Neuronal stem cell (in vitro differentiated cells): Measurements from ENCODE around the gene EAF1.

Source experiments
- DNase-seq: peaks from one replicate; pipeline ENCODE4 v3.0.0-alpha.2; 2013; ENCODE audit warnings: low spot score
- H2AFZ ChIP-seq: one replicate; pipeline ENCODE4 v1.6.1; 2013; ENCODE audit warnings: mild to moderate bottlenecking, low read length, inconsistent platforms
- H2AK5ac ChIP-seq: 2 replicates; pipeline ENCODE4 v1.6.1; 2013; ENCODE audit warnings: low read depth, mild to moderate bottlenecking, inconsistent platforms, low read length, moderate library complexity, mixed read lengths
- H2BK120ac ChIP-seq: 2 replicates; pipeline ENCODE4 v1.6.1; 2013; ENCODE audit warnings: low read depth, mild to moderate bottlenecking, inconsistent platforms, low read length, moderate library complexity, mixed read lengths
- H2BK12ac ChIP-seq: one replicate; pipeline ENCODE4 v1.6.1; 2013; ENCODE audit warnings: low read length, inconsistent platforms
- H2BK15ac ChIP-seq: 2 replicates; pipeline ENCODE4 v1.6.1; 2013; ENCODE audit warnings: mild to moderate bottlenecking, low read length, inconsistent platforms, mixed read lengths
- H2BK5ac ChIP-seq: one replicate; pipeline ENCODE4 v1.6.1; 2013; ENCODE audit warnings: inconsistent platforms, mild to moderate bottlenecking, low read length, moderate library complexity
- H3K14ac ChIP-seq: one replicate; pipeline ENCODE4 v1.6.1; 2013; ENCODE audit warnings: low read length, inconsistent platforms
- H3K18ac ChIP-seq: 2 replicates; pipeline ENCODE4 v1.6.1; 2013; ENCODE audit warnings: low read length, inconsistent platforms
- H3K23ac ChIP-seq: 2 replicates; pipeline ENCODE4 v1.6.1; 2013; ENCODE audit warnings: low read depth, mild to moderate bottlenecking, mixed read lengths, low read length, inconsistent platforms; ENCODE audit not compliant: poor library complexity
- H3K27ac ChIP-seq: replicated peaks from 3 replicates; pipeline ENCODE4 v1.5.1; 2013; ENCODE audit warnings: low read length, inconsistent platforms
- H3K27me3 ChIP-seq, 3 experiments: 2 replicates each; pipeline ENCODE4 v1.6.1; 2013; ENCODE audit warnings: low read length in 3 of 3, mild to moderate bottlenecking in 2 of 3, inconsistent platforms in 1 of 3, low read depth in 1 of 3, mixed read lengths in 1 of 3, moderate library complexity in 1 of 3; ENCODE audit not compliant: control insufficient read depth in 3 of 3, insufficient read depth in 3 of 3
- H3K36me3 ChIP-seq, 2 donors: replicated peaks in 1 of 2; 2 replicates each; pipeline ENCODE4 v1.6.1; 2013; ENCODE audit warnings: low read length in 2 of 2; ENCODE audit not compliant: control insufficient read depth in 2 of 2, insufficient read depth in 2 of 2
- H3K4ac ChIP-seq: 2 replicates; pipeline ENCODE4 v1.6.1; 2013; ENCODE audit warnings: inconsistent platforms, mild to moderate bottlenecking, low read length, moderate library complexity
- H3K4me1 ChIP-seq, 2 donors: 1 replicate in 1 of 2; 2 replicates in 1 of 2; pipeline ENCODE4 v1.6.1; 2013; ENCODE audit warnings: low read length in 2 of 2, low read depth in 1 of 2; ENCODE audit not compliant: control insufficient read depth in 2 of 2, insufficient read depth in 1 of 2
- H3K4me2 ChIP-seq: one replicate; pipeline ENCODE4 v1.6.1; 2013; ENCODE audit warnings: mild to moderate bottlenecking, low read length, inconsistent platforms; ENCODE audit not compliant: insufficient read depth, poor library complexity, severe bottlenecking
- H3K4me3 ChIP-seq, 2 donors: 2 replicates each; pipeline ENCODE4 v1.5.1; 2013; ENCODE audit warnings: low read length in 2 of 2, mild to moderate bottlenecking in 2 of 2, inconsistent platforms in 1 of 2, moderate library complexity in 1 of 2
- H3K79me1 ChIP-seq: one replicate; pipeline ENCODE4 v1.6.1; 2013; ENCODE audit warnings: low read depth, mild to moderate bottlenecking, inconsistent platforms, low read length, moderate library complexity
- H3K9ac ChIP-seq: one replicate; pipeline ENCODE4 v1.6.1; 2013; ENCODE audit warnings: mild to moderate bottlenecking, low read depth, low read length, inconsistent platforms; ENCODE audit not compliant: poor library complexity
- H3K9me3 ChIP-seq, 2 donors: replicated peaks in 1 of 2; 2 replicates each; pipeline versions ENCODE3 to v1.6.1; 2013; ENCODE audit warnings: low read length in 2 of 2, mild to moderate bottlenecking in 2 of 2, inconsistent platforms in 1 of 2, low read depth in 1 of 2, mixed read lengths in 1 of 2, moderate library complexity in 1 of 2; ENCODE audit not compliant: control insufficient read depth in 2 of 2, insufficient read depth in 1 of 2
- H4K8ac ChIP-seq: one replicate; pipeline ENCODE4 v1.6.1; 2013; ENCODE audit warnings: low read depth, mild to moderate bottlenecking, inconsistent platforms, low read length, moderate library complexity
- H4K91ac ChIP-seq: one replicate; pipeline ENCODE4 v1.6.1; 2013; ENCODE audit warnings: low read length, low read depth, mild to moderate bottlenecking, inconsistent platforms; ENCODE audit not compliant: poor library complexity
- WGBS, 2 donors: extraction: QIAGEN DNeasy Blood & Tissue Kit; methylation state at CpG; one replicate each; pipeline ENCODE4 v1.1.7; 2013; ENCODE audit warnings: missing lambda C conversion rate in 2 of 2, mixed read lengths in 1 of 2; ENCODE audit not compliant: insufficient read length in 2 of 2, insufficient replicate concordance in 1 of 2; ENCODE audit errors: extremely low coverage in 2 of 2; 5-methylcytosine and 5-hydroxymethylcytosine counted together

The EAF1 gene

DNA sequence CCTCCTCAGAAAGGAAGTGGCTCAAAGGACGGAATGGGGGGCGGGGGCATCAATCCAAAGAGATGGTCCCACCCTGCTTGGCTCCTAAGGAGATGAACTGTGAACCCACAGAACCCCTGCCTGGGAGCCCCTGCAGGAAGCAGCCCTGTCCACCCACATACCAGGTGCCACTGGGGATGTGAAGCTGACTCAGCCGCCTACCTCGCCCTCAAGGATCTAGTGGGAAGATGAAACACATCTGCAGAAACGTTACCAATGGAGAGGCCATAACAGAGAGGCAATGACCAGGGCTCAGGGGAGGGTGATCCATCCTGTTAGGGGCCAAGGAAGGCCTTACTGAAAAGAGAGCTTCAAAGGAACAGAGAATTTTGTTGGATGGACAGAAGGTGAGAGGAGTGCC is 35.1 kb downstream of the EAF1 start:
- no CpG with 5 or more reads among the region's 5 CpGs for WGBS, 2 donors
- Histone ChIP-seq H3K4me1 (no peaks in the 10 kb centered on the region), H3K27ac (no peak overlapping the region), H3K4ac (no peak overlapping the region), H3K4me3 (no peak overlapping the region), H2BK5ac (no peak overlapping the region), H2AK5ac (no peak overlapping the region), H3K27me3 (peaks cover 0 to 2% (median 0%) of the 10 kb centered on the region in 3 experiments), H3K9ac (no peak overlapping the region), H3K23ac (peak overlapping the region; percentile 22), H3K4me2 (no peak overlapping the region), H3K9me3 (no peaks in the 10 kb centered on the region), H2BK12ac (no peak overlapping the region), H2BK120ac (no peak overlapping the region), H2AFZ (no peak overlapping the region), H3K79me1 (no peaks in the 10 kb centered on the region), H3K18ac (no peak overlapping the region), H3K36me3 (no peaks in the 10 kb centered on the region), H4K8ac (no peak overlapping the region), H4K91ac (no peak overlapping the region), H3K14ac (no peak overlapping the region), H2BK15ac (no peak overlapping the region)
- DNase-seq = no peak

DNA sequence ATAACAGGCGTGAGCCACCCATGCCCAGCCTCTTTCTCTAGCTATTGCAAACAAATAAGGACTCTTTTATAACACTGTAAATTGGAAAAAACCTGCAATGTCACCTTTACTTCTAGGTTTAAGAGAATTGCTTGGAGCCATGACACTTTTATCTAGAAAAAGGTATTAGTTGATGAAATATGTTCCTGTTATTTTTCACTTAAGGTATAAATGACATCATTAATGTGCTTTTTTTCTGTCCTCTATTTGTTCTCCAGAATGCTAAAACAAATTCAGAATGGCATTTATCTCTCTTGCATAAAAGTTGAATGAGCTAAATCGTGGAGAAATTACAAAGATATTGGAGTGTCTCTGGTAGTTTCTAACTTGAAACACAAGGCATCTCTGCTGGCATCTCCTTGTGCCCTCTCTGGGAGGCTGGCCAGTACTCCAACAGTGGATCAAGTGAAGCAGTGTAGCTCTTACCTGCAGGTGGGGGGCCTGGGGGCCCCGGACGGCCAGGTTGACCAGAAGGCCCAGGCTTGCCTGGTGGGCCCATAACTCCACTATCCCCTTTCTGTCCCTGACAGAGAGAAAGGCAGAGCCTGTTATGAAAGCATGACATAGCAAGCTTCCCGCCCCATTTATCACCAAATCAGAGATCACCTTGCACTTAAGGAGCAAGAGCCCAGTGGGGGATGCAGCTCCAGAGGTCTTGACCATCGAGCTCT is 38.6 kb downstream of the EAF1 start:
- WGBS, 2 donors = no CpG with 5 or more reads among the region's 6 CpGs
- Histone ChIP-seq H3K9ac (no peak overlapping the region), H2BK15ac (no peak overlapping the region), H3K27ac (no peak overlapping the region), H4K8ac (no peak overlapping the region), H2BK12ac (no peak overlapping the region), H2BK5ac (no peak overlapping the region), H2AK5ac (no peak overlapping the region), H3K4me1 (no peaks in the 10 kb centered on the region), H3K23ac (no peak overlapping the region), H4K91ac (no peak overlapping the region), H2AFZ (no peak overlapping the region), H3K4ac (no peak overlapping the region), H3K4me3 (no peak overlapping the region), H3K4me2 (no peak overlapping the region), H3K9me3 (no peaks in the 10 kb centered on the region), H2BK120ac (no peak overlapping the region), H3K14ac (no peak overlapping the region), H3K79me1 (no peaks in the 10 kb centered on the region), H3K27me3 (no peaks in the 10 kb centered on the region), H3K18ac (no peak overlapping the region), H3K36me3 (no peaks in the 10 kb centered on the region)
- DNase-seq = no peak

DNA sequence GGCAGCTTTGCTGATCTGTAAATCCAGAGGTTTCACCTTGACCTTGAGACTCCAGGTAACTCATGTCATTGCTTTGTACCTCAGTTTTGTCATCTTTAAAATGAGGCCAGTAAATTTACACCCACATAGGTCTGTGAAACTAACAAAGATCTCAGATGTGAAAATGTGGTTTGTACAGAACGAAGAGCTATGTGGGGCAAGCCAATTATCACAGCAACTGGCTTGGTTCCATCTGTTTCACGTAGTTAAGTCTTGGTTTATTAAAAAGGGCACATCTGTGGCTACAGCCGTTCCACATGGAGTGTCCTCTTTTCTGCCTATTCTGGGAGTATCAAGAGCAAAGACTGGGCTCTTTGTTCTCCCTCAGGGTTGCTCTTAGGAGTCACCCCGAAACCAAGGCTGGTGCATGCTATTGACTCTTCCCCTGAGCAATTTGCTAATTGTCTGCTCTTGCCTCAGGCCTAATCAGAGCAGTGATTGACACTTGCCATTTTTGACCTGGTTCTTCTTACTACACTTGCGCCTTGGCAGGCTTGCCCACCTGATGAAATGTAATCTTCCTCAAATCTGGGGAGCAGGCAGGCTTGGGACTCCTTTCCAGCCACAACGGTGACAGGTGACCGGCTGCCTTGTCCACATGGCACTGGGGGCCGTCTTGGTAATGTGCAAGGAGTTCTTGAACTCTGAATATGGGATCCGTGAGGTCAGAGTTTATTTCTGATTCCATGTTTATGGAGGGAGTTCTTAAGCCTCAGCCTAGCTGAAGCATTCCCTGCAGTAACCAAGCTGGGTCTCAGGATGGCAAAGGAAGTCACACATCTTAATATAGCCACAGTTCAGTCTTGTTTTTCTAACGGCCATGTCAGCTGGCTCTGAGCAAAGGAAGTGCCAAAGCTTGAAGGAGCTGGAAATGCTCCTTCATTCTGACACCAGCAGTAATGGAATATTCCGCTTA is 40.1 kb downstream of the EAF1 start:
- Histone ChIP-seq H2BK15ac (no peak overlapping the region), H3K4ac (no peak overlapping the region), H2BK5ac (no peak overlapping the region), H2BK12ac (no peak overlapping the region), H2BK120ac (no peak overlapping the region), H4K8ac (no peak overlapping the region), H3K4me1 (no peaks in the 10 kb centered on the region), H3K14ac (peak overlapping the region; percentile 14), H3K9me3 (no peaks in the 10 kb centered on the region), H3K4me2 (no peak overlapping the region), H2AK5ac (no peak overlapping the region), H3K27me3 (no peaks in the 10 kb centered on the region), H3K9ac (no peak overlapping the region), H3K18ac (no peak overlapping the region), H3K79me1 (no peaks in the 10 kb centered on the region), H3K27ac (no peak overlapping the region), H3K23ac (no peak overlapping the region), H4K91ac (no peak overlapping the region), H2AFZ (no peak overlapping the region), H3K36me3 (no peaks in the 10 kb centered on the region), H3K4me3 (no peak overlapping the region)
- WGBS, 2 donors = no CpG with 5 or more reads among the region's 11 CpGs
- DNase-seq = no peak

DNA sequence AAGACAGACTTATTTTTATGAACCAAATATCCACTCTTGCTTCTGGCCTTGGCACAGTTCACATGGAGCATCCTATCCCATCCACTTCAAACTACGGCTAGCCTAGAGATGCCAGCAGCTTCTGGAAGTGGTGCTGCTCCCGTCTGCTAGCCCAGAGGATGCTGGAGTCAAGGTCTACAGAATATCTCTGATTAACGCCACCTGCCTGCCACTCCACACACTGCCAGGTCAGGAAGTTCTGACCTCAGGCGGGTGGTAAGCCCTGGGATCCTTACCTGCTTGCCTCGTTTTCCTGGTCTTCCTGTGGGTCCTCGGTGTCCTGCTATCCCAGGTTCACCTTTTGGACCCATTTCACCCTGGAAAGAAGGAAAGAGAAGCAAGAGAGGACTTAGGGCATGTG is 42.9 kb downstream of the EAF1 start:
- Histone ChIP-seq H3K27ac (no peak overlapping the region), H3K23ac (no peak overlapping the region), H2BK12ac (no peak overlapping the region), H3K4me2 (no peak overlapping the region), H3K4ac (no peak overlapping the region), H3K27me3 (no peaks in the 10 kb centered on the region), H3K9ac (no peak overlapping the region), H3K9me3 (no peaks in the 10 kb centered on the region), H3K79me1 (no peaks in the 10 kb centered on the region), H2AK5ac (no peak overlapping the region), H3K4me1 (no peaks in the 10 kb centered on the region), H3K14ac (no peak overlapping the region), H2BK120ac (no peak overlapping the region), H3K4me3 (no peak overlapping the region), H4K91ac (no peak overlapping the region), H2BK15ac (no peak overlapping the region), H3K36me3 (no peaks in the 10 kb centered on the region), H3K18ac (no peak overlapping the region), H4K8ac (no peak overlapping the region), H2BK5ac (no peak overlapping the region), H2AFZ (no peak overlapping the region)
- WGBS, 2 donors = no CpG with 5 or more reads among the region's 6 CpGs
- DNase-seq = no peak
